T47D (cell line): Measurements from ENCODE around the gene MCC.

Experiments
- DNase-seq, 2 experiments: peaks; one replicate each; pipeline versions ENCODE4 v3.0.0 to v3.0.0-alpha.2; 2011 to 2012; ENCODE audit warnings: low read depth in 1 of 2, low spot score in 1 of 2
- JUND ChIP-seq: IDR thresholded peaks from 2 replicates; pipeline ENCODE4 v1.6.1; 2012; ENCODE audit warnings: low read depth
- in situ Hi-C: cut with HindIII; loops from 2 replicates; pipeline ENCODE4 v1.10.0; 2016; ENCODE audit warnings: low sequenced_read_pairs, low pct_unique_long_range_greater_than_20kb

The MCC gene

GRCh38 chr5:113337515-113338415, 150.5 kb downstream of the MCC start:
- no peak for DNase-seq
- no peak for TF ChIP-seq JUND
- in situ Hi-C loops, result no loop called here

GRCh38 chr5:113336975-113337374, 151.3 kb downstream of the MCC start:
- TF ChIP-seq JUND, result no peak

GRCh38 chr5:113333411-113333810, 154.8 kb downstream of the MCC start:
- no peak for DNase-seq
- no peak for TF ChIP-seq JUND
- in situ Hi-C loops, result no loop called here

More at GRCh38 chr5:113336975-113337374, 151.3 kb downstream of the MCC start:
- peak in 1 of 2 experiments; percentile 66 for DNase-seq
- in situ Hi-C loops, result no loop called here

GRCh38 chr5:113331209-113331551, 157.1 kb downstream of the MCC start:
- no peak for DNase-seq
- in situ Hi-C loops, result no loop called here
- no peak for TF ChIP-seq JUND

- DNase-seq, result peak in 1 of 2 experiments; percentile 39
- TF ChIP-seq JUND, result no peak
- in situ Hi-C loops, result no loop called here
These were observed 157.6 kb downstream of the MCC start for GRCh38 chr5:113330533-113331208.

GRCh38 chr5:113329981-113330380, 158.3 kb downstream of the MCC start:
- in situ Hi-C loops, result no loop called here
- no peak for DNase-seq
- no peak for TF ChIP-seq JUND

GRCh38 chr5:113325054-113325453, 163.2 kb downstream of the MCC start:
- in situ Hi-C loops, result no loop called here
- TF ChIP-seq JUND, result no peak
- DNase-seq, result no peak

- in situ Hi-C loops, result no loop called here
- no peak for DNase-seq
- no peak for TF ChIP-seq JUND
These were observed 167.0 kb downstream of the MCC start for GRCh38 chr5:113321276-113321675.

- TF ChIP-seq JUND, result no peak
- in situ Hi-C loops, result no loop called here
- DNase-seq, result no peak
These were observed 167.9 kb downstream of the MCC start for GRCh38 chr5:113320273-113320780.

GRCh38 chr5:113319256-113320053, 168.8 kb downstream of the MCC start:
- no peak for DNase-seq
- TF ChIP-seq JUND, result no peak
- in situ Hi-C loops, result no loop called here

GRCh38 chr5:113317636-113318035, 170.6 kb downstream of the MCC start:
- in situ Hi-C loops, result no loop called here
- TF ChIP-seq JUND, result no peak
- DNase-seq, result no peak

- DNase-seq, result no peak
- no peak for TF ChIP-seq JUND
- in situ Hi-C loops, result no loop called here
These were observed 177.0 kb downstream of the MCC start for GRCh38 chr5:113311301-113311700.
